Neutrophil (primary cell): ENCODE measurements around the gene PRSS12.
"Not testable (repeated sequence)": the region's sequence is repeated elsewhere in the genome, so short reads cannot be mapped to it uniquely, and the experiment has no call there.

Experiments
- H3K27ac ChIP-seq: fragments of 200-600 bp; sonication (generic); 2 replicates; pipeline ENCODE4 v1.5.1; 2016; ENCODE audit warnings: mild to moderate bottlenecking, moderate library complexity
- H3K27me3 ChIP-seq: fragments of 200-600 bp; sonication (generic); 2 replicates; pipeline ENCODE4 v1.6.0; 2016; ENCODE audit warnings: mild to moderate bottlenecking
- H3K36me3 ChIP-seq: fragments of 200-600 bp; sonication (generic); 2 replicates; pipeline ENCODE4 v1.5.1; 2017
- H3K4me1 ChIP-seq, 2 experiments: fragments of 200-600 bp in 1 of 2; sonication (generic) in 1 of 2; 1 replicate in 1 of 2; 2 replicates in 1 of 2; pipeline versions ENCODE4 v1.5.1 to v1.6.1; 2013 to 2016; ENCODE audit warnings: low read depth in 1 of 2, low read length in 1 of 2, mild to moderate bottlenecking in 1 of 2, moderate library complexity in 1 of 2; ENCODE audit not compliant: control insufficient read depth in 1 of 2, insufficient read depth in 1 of 2
- H3K4me3 ChIP-seq, 2 experiments: fragments of 200-600 bp in 1 of 2; sonication (generic) in 1 of 2; 1 replicate in 1 of 2; 2 replicates in 1 of 2; pipeline ENCODE4 v1.5.1; 2013 to 2016; ENCODE audit warnings: low read depth in 1 of 2, low read length in 1 of 2, mild to moderate bottlenecking in 1 of 2, moderate library complexity in 1 of 2
- H3K9me3 ChIP-seq: fragments of 200-600 bp; sonication (generic); 2 replicates; pipeline ENCODE4 v1.5.1; 2016
- TF ChIP-seq, protein P1 (sequence below): fragments of 200-600 bp; sonication (generic); IDR thresholded peaks from 2 replicates; pipeline ENCODE4 v1.5.1; 2016; ENCODE audit warnings: antibody characterized with exemption

The PRSS12 gene

DNA sequence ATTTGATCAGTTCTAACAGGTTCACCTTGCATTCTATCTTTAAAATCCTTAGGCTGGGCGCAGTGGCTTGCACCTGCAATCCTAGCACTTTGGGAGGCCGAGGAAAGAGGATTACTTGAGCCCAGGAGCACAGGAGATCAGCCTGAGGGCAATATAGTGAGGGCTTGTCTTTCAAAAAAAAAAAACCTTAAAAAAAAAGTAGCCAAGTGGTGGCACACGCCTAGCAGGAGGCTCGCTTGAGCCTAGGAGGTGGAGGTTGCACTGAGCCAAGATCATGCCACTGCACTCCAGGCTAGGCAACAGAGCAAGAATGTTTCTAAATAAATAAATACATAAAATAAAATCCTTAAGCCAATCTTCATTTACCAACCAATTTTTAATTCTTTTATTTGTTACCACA lies 75.6 kb downstream of the PRSS12 start:
- TF ChIP-seq, protein P1, sequence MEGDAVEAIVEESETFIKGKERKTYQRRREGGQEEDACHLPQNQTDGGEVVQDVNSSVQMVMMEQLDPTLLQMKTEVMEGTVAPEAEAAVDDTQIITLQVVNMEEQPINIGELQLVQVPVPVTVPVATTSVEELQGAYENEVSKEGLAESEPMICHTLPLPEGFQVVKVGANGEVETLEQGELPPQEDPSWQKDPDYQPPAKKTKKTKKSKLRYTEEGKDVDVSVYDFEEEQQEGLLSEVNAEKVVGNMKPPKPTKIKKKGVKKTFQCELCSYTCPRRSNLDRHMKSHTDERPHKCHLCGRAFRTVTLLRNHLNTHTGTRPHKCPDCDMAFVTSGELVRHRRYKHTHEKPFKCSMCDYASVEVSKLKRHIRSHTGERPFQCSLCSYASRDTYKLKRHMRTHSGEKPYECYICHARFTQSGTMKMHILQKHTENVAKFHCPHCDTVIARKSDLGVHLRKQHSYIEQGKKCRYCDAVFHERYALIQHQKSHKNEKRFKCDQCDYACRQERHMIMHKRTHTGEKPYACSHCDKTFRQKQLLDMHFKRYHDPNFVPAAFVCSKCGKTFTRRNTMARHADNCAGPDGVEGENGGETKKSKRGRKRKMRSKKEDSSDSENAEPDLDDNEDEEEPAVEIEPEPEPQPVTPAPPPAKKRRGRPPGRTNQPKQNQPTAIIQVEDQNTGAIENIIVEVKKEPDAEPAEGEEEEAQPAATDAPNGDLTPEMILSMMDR: no peak
- peak overlapping the region; percentile 79 for H3K27ac ChIP-seq

GRCh38 chr4:118276580-118276979 lies 76.2 kb downstream of the PRSS12 start:
- Histone ChIP-seq H3K4me3 (no peak overlapping the region), H3K27ac (no peak overlapping the region), H3K36me3 (no peaks in the 10 kb centered on the region), H3K9me3 (no peaks in the 10 kb centered on the region), H3K4me1 (peaks cover 20 to 34% of the 10 kb centered on the region in 2 experiments), H3K27me3 (no peaks in the 10 kb centered on the region)
- TF ChIP-seq, protein P1: no peak

More for the DNA sequence above, 75.6 kb downstream of the PRSS12 start:
- Histone ChIP-seq H3K4me3 (no peak overlapping the region), H3K27me3 (no peaks in the 10 kb centered on the region), H3K9me3 (no peaks in the 10 kb centered on the region), H3K36me3 (no peaks in the 10 kb centered on the region), H3K4me1 (peaks cover 20 to 34% of the 10 kb centered on the region in 2 experiments)

DNA sequence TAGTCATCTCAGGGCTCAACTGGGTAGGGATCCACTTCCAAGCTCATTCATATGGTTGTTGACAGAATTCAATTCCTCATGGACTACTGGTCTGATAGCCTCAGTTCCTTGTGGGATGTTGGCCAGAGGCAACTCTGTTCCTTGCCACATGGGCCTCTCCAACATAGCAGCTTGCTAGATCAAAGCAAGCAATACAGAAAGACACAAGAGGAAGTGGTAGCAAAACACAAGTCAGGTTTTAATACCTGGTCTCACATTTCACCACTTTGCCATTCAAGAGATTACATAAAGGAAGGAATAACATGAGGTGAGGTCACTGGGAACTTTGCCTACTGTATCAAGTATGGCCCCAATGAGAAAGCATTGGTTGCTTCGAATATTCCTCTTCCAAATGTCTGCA lies 79.2 kb downstream of the PRSS12 start:
- Histone ChIP-seq H3K4me3 (no peak overlapping the region), H3K9me3 (no peaks in the 10 kb centered on the region), H3K27ac (no peak overlapping the region), H3K4me1 (peaks cover 7 to 15% of the 10 kb centered on the region in 2 experiments), H3K27me3 (no peaks in the 10 kb centered on the region), H3K36me3 (no peaks in the 10 kb centered on the region)
- TF ChIP-seq, protein P1: no peak

DNA sequence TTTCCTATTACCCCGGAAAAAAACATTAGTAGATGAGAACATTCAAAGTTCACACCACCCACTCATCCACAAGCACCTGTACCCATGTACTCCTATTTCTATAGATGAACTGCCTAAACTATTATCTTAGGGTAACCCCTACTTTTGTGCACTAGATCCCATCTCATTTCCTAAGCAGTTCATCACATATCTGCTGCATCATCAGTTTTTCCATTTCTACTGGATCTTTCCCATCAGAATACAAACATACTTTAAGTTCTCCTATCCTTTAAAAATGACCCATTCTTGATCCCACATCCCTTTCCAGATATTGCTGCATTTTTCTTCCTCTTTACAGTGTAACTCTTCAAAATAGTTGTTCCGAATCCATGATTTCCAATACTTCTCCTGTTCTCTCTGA lies 81.0 kb downstream of the PRSS12 start:
- Histone ChIP-seq H3K4me3 (no peak overlapping the region), H3K27me3 (peaks cover 4% of the 10 kb centered on the region), H3K27ac (no peak overlapping the region), H3K4me1 (peaks cover 4 to 8% of the 10 kb centered on the region in 2 experiments), H3K9me3 (no peaks in the 10 kb centered on the region), H3K36me3 (no peaks in the 10 kb centered on the region)
- TF ChIP-seq, protein P1: no peak

GRCh38 chr4:118270492-118270891 lies 82.3 kb downstream of the PRSS12 start:
- H3K36me3 ChIP-seq: no peaks in the 10 kb centered on the region
- H3K4me3 ChIP-seq: no peak overlapping the region
- no peaks in the 10 kb centered on the region for H3K9me3 ChIP-seq
- H3K27ac ChIP-seq: no peak overlapping the region
- H3K4me1 ChIP-seq: peaks cover 6 to 9% of the 10 kb centered on the region in 2 experiments
- TF ChIP-seq, protein P1: peak; percentile 31
- peaks cover 8% of the 10 kb centered on the region for H3K27me3 ChIP-seq

DNA sequence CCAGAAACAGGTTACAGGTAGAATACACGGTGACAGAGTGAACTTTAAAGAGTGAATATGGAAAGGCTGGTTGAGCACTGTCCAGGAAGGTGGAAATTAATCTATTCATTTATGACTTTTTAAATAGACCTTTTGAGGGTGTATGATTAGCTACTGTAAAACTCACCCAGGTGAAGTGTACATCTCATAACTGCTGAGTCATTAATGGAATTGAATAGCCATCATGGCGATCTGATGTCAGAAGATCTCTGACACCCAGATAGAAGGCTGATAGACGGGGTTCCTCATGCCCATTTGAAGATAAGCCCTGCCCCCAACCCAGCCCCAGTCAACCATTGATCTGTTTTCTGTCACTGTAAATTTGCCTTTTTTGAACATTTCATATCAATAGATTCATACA lies 84.0 kb downstream of the PRSS12 start:
- H3K4me1 ChIP-seq: peaks cover 3 to 6% of the 10 kb centered on the region in 2 experiments
- no peak overlapping the region for H3K4me3 ChIP-seq

GRCh38 chr4:118266145-118266496 lies 86.7 kb downstream of the PRSS12 start:
- not testable (repeated sequence) for H3K4me3 ChIP-seq, H3K36me3 ChIP-seq, H3K9me3 ChIP-seq, H3K4me1 ChIP-seq, H3K27ac ChIP-seq
- H3K27me3 ChIP-seq: peaks cover 34% of the 10 kb centered on the region

More for the DNA sequence above, 84.0 kb downstream of the PRSS12 start:
- Histone ChIP-seq H3K27ac (no peak overlapping the region), H3K9me3 (no peaks in the 10 kb centered on the region), H3K36me3 (no peaks in the 10 kb centered on the region), H3K27me3 (peaks cover 25% of the 10 kb centered on the region)
- TF ChIP-seq, protein P1: no peak
